AG09319 (cell line): ENCODE results near the gene CTIF.

Source experiments
- DNase-seq: peaks from one replicate; pipeline ENCODE4 v3.0.0-alpha.2; 2010; ENCODE audit warnings: low read depth; ENCODE audit errors: extremely low read depth
- TF ChIP-seq, protein P1 (sequence below): IDR thresholded peaks from 2 replicates; pipeline ENCODE4 v1.5.1; 2011; ENCODE audit warnings: low read depth, mild to moderate bottlenecking, inconsistent platforms, low read length, moderate library complexity

Gene CTIF

DNA sequence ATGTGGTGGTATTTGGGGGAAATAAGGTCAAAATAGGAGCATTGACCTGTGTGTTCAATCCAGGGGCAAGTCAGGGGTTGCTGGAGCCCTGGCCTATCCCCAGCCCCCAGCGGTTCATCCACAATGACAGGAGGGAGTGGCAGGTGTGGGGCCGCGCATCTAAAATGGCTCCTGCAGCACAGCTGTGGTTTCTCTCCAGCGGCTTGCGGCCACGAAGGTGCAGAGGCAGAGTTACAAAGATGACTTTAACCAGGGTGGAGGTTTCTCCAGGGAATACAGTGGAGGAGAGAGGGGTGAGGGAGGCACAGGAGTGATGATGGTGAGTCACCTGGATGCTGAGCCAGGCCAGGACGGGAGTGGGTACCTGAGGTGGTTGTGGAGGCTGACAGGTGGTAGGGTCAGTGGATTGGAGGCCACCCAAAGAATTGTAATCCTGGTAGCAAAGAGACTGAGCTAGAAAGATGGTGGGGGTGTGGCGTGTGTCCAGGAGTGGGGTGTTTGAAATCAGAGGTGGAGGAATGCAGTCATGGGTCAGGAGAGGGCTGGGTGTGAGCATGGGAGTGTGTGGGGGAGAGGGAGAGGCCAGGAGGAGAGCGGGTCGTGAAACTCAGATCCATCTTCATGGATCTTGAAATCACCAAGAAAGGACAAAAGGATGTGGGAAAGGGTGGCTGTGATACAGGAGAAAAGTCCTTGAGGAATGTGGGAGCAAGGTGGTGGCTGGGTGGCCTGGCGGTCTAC lies 83.2 kb downstream of the CTIF start:
- DNase-seq: no peak

DNA sequence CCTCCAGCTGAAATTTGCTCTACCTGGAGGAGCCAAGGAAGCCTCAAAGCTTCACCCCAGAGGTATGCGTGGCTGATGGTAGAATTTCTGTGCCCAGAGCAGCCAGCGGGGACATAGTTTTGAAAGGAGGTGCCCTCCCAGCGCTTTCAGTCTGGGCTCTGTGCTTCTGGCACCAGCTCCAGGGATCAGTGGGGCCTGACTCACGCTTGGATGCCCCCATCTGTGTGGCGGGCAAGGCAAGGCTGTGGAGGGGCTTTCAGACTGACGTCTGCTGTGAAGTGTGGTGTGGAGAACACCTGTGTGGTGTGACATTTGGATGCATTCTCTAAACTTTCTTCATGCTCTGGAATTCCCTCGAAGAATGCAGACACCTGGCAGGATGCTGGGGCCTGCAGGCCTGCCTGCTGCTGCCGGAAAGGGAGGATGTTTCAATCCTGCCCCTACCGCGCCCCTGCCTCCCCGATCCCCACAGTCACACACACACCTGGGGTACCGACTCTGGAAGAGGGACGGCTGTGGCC lies 84.1 kb downstream of the CTIF start:
- TF ChIP-seq, protein P1, sequence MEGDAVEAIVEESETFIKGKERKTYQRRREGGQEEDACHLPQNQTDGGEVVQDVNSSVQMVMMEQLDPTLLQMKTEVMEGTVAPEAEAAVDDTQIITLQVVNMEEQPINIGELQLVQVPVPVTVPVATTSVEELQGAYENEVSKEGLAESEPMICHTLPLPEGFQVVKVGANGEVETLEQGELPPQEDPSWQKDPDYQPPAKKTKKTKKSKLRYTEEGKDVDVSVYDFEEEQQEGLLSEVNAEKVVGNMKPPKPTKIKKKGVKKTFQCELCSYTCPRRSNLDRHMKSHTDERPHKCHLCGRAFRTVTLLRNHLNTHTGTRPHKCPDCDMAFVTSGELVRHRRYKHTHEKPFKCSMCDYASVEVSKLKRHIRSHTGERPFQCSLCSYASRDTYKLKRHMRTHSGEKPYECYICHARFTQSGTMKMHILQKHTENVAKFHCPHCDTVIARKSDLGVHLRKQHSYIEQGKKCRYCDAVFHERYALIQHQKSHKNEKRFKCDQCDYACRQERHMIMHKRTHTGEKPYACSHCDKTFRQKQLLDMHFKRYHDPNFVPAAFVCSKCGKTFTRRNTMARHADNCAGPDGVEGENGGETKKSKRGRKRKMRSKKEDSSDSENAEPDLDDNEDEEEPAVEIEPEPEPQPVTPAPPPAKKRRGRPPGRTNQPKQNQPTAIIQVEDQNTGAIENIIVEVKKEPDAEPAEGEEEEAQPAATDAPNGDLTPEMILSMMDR: no peak

More for the DNA sequence above, 83.2 kb downstream of the CTIF start:
- TF ChIP-seq, protein P1: no peak

DNA sequence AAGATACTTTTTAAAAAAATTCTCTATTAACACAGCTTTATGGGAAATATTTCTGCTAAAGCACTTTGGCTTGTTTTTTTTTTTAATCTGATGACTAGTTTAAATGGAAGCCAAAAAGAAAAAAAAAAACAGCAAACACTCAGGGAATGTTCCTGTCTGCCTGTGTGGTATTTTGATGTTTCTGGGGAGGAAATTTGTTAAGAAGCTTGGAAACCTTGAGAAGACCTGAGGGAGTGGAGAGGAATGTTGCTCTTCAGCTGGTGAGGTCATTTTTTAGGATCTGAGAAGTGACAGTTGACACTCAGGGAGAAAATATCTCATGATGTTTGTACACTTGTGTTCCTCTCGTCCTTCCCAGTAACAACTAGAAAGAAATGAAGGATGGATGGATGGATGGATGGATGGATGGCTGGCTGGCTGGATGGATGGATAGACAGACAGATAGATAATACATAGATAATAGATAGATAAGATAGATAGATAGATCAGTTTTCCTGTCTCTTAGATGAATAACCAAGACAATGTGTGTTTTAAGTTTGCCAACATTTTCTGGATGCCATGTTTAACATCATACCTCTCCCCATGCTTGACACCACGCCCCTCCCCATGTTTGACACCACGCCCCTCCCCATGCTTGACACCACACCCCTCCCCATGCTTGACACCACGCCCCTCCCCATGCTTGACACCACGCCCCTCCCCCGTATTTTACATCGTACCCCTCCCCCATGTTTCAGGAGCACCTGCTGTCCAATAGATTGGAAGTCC lies 84.8 kb downstream of the CTIF start:
- DNase-seq: peak; percentile 32
- TF ChIP-seq, protein P1: no peak

More for the DNA sequence above, 84.1 kb downstream of the CTIF start:
- no peak for DNase-seq

DNA sequence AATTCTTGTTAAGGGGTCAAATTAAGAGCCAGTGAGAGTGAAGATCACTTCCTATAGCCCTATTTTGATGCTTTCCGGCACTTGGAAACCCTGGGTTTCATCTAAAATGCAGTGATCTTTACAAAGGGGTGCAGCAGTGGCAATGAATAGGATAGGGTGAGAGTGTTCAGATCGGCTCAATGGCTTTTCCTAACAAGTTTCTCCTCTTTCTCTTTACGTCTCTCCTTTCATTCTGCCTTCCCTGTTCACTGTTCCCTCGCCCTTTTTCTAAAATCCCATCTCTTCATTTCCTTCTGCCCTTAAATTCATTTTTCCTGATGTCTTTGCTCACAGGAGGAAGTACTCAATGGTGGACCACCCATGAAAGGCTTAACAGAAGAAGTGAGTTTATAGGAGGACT lies 86.0 kb downstream of the CTIF start:
- TF ChIP-seq, protein P1: no peak
- DNase-seq: no peak

DNA sequence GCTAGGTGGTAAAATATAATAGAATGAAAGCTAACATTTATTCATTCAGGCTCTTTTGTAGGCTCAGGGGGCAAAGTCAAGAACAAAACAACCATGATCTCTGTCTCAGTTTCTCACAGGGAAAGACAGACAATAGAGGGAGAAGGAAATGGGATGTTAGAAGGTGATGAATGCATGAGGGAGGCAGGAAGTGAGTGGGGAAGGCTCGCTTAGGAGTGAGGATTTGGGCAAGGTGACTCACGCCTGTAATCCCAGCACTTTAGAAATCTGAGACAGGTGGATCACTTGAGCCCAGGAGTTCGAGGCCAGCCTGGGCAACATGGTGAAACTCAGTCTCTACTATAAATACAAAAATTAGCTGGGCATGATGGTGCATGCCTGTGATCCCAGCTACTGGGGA lies 88.4 kb downstream of the CTIF start:
- DNase-seq: no peak
- TF ChIP-seq, protein P1: no peak

DNA sequence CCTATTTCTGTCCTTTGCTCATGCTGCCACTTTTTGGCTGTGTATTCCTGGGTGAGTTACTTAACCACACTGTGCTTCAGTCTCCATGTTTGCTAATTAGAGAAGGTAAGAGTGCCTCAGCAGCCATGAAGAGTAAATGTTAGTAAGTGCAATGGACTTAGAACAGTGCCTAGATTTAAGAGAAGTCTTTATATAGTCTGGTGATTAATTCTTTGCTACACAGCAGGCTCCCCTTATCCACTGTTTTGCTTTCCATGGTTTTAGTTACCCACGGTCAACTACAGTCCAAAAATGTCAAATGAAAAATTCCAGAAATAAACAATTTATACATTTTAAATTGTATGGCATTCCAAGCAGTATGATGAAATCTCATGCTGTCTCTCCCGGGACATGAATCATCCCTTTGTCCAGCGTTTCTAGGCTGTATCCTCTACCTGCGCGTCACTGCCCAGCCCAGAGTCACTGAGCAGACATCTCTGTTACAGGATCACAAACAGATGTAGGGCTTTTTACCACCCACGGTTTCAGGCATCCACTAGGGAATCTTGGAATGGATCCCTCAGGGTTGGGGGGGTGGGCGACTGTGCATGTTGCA lies 91.0 kb downstream of the CTIF start:
- TF ChIP-seq, protein P1: no peak
- DNase-seq: peak; percentile 97
